Lower leg skin (tissue), 4 donors: ENCODE data around the gene STUB1. TPM values are rescaled to one million over a fixed set of nuclear protein-coding genes. Genes with fewer than 3 reads are reported as not detected.
A peak's percentile ranks its signal among the peaks of the same experiment; 100 is the strongest.

Source experiments
- DNase-seq, 2 donors: peaks; one replicate each; pipeline ENCODE4 v3.0.0-alpha.2; 2019; ENCODE audit warnings: low spot score in 2 of 2
- H3K4me3 ChIP-seq: fragments of 200-600 bp; sonication (generic); 2 replicates; pipeline ENCODE4 v1.5.1; 2017; ENCODE audit warnings: mild to moderate bottlenecking, low read depth; ENCODE audit not compliant: poor library complexity, severe bottlenecking
- CTCF ChIP-seq, 3 donors: fragments of 450-650 bp; IDR thresholded peaks; one replicate each; pipeline ENCODE4 v1.5.1; 2016; ENCODE audit warnings: antibody characterized with exemption in 3 of 3, mild to moderate bottlenecking in 3 of 3, moderate library complexity in 2 of 3
- POLR2A ChIP-seq, 2 donors: fragments of 450-650 bp; IDR thresholded peaks; one replicate each; pipeline ENCODE4 v1.6.1; 2016 to 2017; ENCODE audit warnings: antibody characterized with exemption in 2 of 2, mild to moderate bottlenecking in 1 of 2, moderate library complexity in 1 of 2
- WGBS, 2 donors: methylation state at CpG; one replicate each; pipeline ENCODE4 v1.1.5; 2018; 5-methylcytosine and 5-hydroxymethylcytosine counted together
- intact Hi-C: fragments of 100-400 bp; cut with DNase I; formaldehyde crosslinking; loops from one replicate; pipeline ENCODE4 v1.15.0; 2023; ENCODE audit warnings: low total_unique reads
- total RNA-seq, 4 donors: library from RNA; depleted of rRNA; stranded (reverse); fragments of >200 nt; gene quantifications; one replicate each; pipeline ENCODE4 v1.1.0, GENCODE V29; 2016

Gene STUB1
- total RNA-seq, 4 donors from 2014 or later: 195 to 272 (median 198) TPM

- no peak for DNase-seq
- WGBS, 2 donors: 9 to 20% methylated on average over 3 to 36 of the region's 37 CpGs
- TF ChIP-seq CTCF (IDR thresholded peaks at IDR 0.05) (no peak), POLR2A (IDR thresholded peaks at IDR 0.05) (no peak)
- intact Hi-C loops: no loop called here
- no peak overlapping the region for H3K4me3 ChIP-seq
These were observed 13.6 kb downstream of the STUB1 start for GRCh38 chr16:693766-694165.

- TF ChIP-seq POLR2A (IDR thresholded peaks at IDR 0.05) (no peak), CTCF (IDR thresholded peaks at IDR 0.05) (no peak)
- peak overlapping the region; percentile 19 for H3K4me3 ChIP-seq
- no peak for DNase-seq
- intact Hi-C loops: no loop called here
- WGBS, 2 donors: 2% methylated on average over 13 to 27 of the region's 64 CpGs
These were observed 14.1 kb downstream of the STUB1 start for GRCh38 chr16:694187-694862.

- DNase-seq: no peak
- intact Hi-C loops: no loop called here
- H3K4me3 ChIP-seq: peak overlapping the region; percentile 19
- 2% methylated on average over 19 to 20 of the region's 37 CpGs for WGBS, 2 donors
- no peak for TF ChIP-seq POLR2A (IDR thresholded peaks at IDR 0.05)
- no peak for TF ChIP-seq CTCF (IDR thresholded peaks at IDR 0.05)
These were observed 14.7 kb downstream of the STUB1 start for GRCh38 chr16:694863-695354.

DNA sequence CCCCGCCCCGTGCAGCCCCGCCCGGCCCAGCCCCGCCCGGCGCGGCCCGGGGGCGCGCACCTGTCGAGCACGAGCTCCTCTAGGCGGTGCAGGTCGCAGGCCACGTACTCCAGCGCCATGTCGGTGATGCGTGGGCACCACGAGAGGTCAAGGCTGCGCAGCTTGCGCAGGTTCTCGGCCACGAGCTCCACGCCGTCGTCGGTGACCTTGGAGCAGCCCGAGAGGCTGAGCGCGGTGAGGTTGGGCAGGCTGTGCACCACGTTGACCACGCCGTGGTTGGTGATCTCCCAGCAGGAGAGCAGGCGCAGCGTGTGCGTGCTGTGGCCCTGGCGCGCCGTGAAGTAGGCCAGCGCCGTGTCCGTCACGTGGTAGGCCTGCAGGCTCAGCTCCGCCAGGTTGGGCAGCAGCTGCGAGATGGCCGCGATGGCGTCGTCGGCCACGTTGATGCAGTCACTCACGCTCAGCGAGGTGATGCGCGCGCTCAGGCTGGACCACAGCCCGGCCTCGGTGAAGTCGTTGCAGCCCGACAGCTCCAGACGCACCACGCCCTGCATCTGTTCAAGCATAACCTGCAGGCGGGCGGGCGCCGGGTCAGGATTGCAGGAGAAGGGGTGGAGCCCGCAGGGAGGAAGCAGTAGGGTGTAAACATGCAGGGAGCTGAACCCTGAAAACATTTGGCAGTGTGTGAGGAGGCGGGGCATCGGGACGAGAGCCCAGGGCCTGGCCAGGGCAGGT, 15.3 kb downstream of the STUB1 start:
- peak; percentile 73 to 95 for DNase-seq
- no peak overlapping the region for H3K4me3 ChIP-seq
- WGBS, 2 donors: 1 to 4% methylated on average over 37 to 56 of the region's 71 CpGs
- intact Hi-C loops: no loop called here
- TF ChIP-seq CTCF (IDR thresholded peaks at IDR 0.05): peak in 1 of 3 donors; percentile 16
- no peak for TF ChIP-seq POLR2A (IDR thresholded peaks at IDR 0.05)

DNA sequence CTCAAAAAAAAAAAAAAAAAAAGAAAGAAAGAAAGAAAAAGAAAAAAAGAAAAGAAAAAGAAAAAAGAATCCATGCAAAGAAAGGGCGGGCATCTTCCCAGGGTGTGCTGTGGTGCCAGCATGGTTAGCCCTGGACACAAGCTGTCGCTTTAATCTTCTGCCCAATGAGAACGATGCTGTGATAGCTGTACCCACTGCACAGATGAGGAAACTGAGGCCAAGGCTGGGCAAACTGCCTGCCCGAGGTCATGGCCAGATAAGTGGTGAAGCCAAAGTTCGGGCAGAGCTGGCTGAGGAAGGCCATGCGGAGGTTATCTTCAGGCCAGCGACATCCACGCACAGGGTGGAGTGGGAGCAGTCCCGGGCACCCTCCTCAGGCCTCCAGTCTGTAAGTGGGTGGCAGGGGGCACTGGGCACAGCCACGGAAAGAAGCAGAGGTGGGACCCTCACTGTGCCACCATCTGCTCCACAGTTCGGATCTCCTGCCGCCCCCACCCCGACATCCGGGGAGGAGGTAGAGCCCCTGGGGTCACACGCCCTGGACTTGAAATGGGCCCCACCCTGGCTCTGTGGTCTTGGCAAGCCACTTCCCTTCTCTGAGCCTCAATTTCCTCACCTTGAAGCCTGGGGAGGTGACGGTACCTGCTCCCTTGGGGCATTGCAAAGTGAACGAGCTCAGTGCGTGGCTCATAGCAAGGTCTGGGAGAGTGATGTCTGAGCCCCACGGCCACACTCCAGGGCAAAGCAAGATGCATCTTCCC, 18.9 kb downstream of the STUB1 start:
- intact Hi-C loops: no loop called here
- 68 to 70% methylated on average over 19 of the region's 19 CpGs for WGBS, 2 donors
- no peak for DNase-seq
- TF ChIP-seq CTCF (IDR thresholded peaks at IDR 0.05) (no peak), POLR2A (IDR thresholded peaks at IDR 0.05) (no peak)
- H3K4me3 ChIP-seq: no peak overlapping the region
